RWPE2 (cell line): ENCODE results near the gene SET.
"Not testable (repeated sequence)": the region's sequence is repeated elsewhere in the genome, so short reads cannot be mapped to it uniquely, and the experiment has no call there.

Source experiments
- ATAC-seq: fragments of 200-7000 bp; cut with Tn5 transposase; 3 replicates; pipeline ENCODE4 v1.9.1; 2021; ENCODE audit warnings: low read depth
- DNase-seq: peaks from one replicate; pipeline ENCODE4 v3.0.0-alpha.2; 2020; ENCODE audit warnings: low spot score
- H3K27ac ChIP-seq: fragments of 450-650 bp; 2 replicates; pipeline ENCODE4 v1.5.1; 2017; ENCODE audit warnings: mild to moderate bottlenecking; ENCODE audit not compliant: poor library complexity, severe bottlenecking
- H3K27me3 ChIP-seq: fragments of 250-450 bp; sonication (Bioruptor Pico); 2 replicates; pipeline ENCODE4 v1.5.1; 2021; ENCODE audit warnings: mild to moderate bottlenecking, moderate library complexity; ENCODE audit not compliant: insufficient read depth, poor library complexity, severe bottlenecking
- H3K36me3 ChIP-seq: fragments of 250-450 bp; sonication (Bioruptor Pico); 2 replicates; pipeline ENCODE4 v1.5.1; 2020; ENCODE audit warnings: low read depth, mild to moderate bottlenecking, moderate library complexity
- H3K4me1 ChIP-seq: fragments of 250-450 bp; sonication (Bioruptor Pico); 2 replicates; pipeline ENCODE4 v1.5.1; 2021; ENCODE audit warnings: mild to moderate bottlenecking, moderate library complexity; ENCODE audit not compliant: insufficient read depth, poor library complexity, severe bottlenecking
- H3K4me3 ChIP-seq: fragments of 250-450 bp; sonication (Bioruptor Pico); 2 replicates; pipeline ENCODE4 v1.5.1; 2021; ENCODE audit warnings: mild to moderate bottlenecking, moderate library complexity; ENCODE audit not compliant: severe bottlenecking
- H3K9me3 ChIP-seq: fragments of 250-450 bp; sonication (Bioruptor Pico); 2 replicates; pipeline ENCODE4 v1.5.1; 2021; ENCODE audit warnings: mild to moderate bottlenecking, moderate library complexity; ENCODE audit not compliant: severe bottlenecking
- TF ChIP-seq, protein P1 (sequence below): fragments of 450-650 bp; IDR thresholded peaks from one replicate; pipeline ENCODE4 v1.5.1; 2017; ENCODE audit warnings: mild to moderate bottlenecking, moderate library complexity; ENCODE audit not compliant: poor library complexity, severe bottlenecking

Gene SET, protein sequence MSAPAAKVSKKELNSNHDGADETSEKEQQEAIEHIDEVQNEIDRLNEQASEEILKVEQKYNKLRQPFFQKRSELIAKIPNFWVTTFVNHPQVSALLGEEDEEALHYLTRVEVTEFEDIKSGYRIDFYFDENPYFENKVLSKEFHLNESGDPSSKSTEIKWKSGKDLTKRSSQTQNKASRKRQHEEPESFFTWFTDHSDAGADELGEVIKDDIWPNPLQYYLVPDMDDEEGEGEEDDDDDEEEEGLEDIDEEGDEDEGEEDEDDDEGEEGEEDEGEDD

DNA sequence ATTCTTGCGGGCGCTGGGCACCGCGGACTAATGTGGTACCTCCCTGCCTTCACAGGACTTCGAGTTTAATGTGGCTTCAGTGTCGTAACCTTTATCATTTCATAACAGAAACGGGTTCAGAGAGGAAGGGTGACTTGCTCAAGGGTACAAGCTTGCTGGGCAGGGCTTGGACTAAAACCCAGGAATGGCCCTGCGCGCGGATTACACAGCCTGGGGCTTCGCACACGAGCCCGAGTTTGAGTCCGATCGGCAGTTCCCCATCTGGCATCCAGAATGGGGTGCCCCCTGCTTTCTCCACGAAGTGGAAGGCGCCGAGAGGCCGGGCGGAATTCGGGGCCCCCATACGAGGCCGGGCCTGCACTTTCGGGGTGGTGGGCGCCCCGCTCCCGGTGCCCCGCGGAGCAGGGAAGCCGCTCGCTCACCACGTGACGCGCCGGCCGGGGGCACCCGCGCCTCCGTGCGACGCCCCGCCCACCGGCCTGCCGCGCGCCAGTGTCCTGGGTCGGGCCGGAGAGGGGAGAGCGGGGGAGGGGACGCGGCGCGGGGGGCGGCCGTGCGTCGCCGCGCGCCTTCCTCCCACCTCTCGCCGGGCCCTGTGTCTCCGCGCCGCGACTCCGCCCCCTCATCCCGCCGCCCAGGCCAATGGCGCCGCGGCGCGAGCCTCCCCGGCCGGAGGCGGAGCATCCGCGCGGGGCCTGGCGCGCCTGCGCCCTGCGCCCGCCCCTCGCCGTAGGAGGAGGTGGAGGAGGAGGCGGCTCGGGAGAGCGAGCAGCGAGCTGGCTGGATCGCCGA lies at the start of gene SET:
SET (plus strand) TSS at position 722 of the 792 bp plus-strand sequence. CDS start 361 bp downstream, outside the sequence.
- ATAC-seq, result peak; percentile 55
- no peaks in the 10 kb centered on the region for H3K27me3 ChIP-seq
- H3K4me3 ChIP-seq, result peak within 1 kb of the TSS; percentile 93
- H3K9me3 ChIP-seq, result no peaks in the 10 kb centered on the region
- TF ChIP-seq, protein P1, sequence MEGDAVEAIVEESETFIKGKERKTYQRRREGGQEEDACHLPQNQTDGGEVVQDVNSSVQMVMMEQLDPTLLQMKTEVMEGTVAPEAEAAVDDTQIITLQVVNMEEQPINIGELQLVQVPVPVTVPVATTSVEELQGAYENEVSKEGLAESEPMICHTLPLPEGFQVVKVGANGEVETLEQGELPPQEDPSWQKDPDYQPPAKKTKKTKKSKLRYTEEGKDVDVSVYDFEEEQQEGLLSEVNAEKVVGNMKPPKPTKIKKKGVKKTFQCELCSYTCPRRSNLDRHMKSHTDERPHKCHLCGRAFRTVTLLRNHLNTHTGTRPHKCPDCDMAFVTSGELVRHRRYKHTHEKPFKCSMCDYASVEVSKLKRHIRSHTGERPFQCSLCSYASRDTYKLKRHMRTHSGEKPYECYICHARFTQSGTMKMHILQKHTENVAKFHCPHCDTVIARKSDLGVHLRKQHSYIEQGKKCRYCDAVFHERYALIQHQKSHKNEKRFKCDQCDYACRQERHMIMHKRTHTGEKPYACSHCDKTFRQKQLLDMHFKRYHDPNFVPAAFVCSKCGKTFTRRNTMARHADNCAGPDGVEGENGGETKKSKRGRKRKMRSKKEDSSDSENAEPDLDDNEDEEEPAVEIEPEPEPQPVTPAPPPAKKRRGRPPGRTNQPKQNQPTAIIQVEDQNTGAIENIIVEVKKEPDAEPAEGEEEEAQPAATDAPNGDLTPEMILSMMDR, result no peak
- H3K36me3 ChIP-seq, result peaks cover 36% of the 10 kb centered on the region
- H3K27ac ChIP-seq, result peak within 1 kb of the TSS; percentile 92
- DNase-seq, result peak; percentile 91
- peaks cover 21% of the 10 kb centered on the region for H3K4me1 ChIP-seq

DNA sequence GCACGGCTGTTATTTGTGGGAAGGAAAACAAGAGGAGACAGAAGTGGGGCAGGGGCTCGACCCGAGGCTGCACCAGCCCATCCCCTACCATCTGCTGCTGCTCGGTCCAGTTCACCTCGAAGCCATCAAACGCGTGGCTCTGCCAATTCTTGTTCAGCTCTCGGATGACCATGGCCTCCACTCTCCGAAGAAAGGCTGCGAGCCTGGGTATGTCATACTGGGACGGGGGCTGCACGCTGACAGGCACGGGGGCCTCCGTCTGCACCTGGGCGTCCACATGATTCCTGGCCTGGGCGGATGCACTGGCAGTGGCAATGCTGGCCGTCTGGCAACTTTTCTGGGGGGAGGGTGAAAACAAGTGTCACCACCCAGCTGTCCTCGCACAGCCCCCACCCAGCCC lies 48.4 kb upstream of the SET start:
- no peaks in the 10 kb centered on the region for H3K27me3 ChIP-seq
- ATAC-seq (no peak), DNase-seq (no peak)
- no peaks in the 10 kb centered on the region for H3K9me3 ChIP-seq
- H3K4me1 ChIP-seq, result peaks cover 12% of the 10 kb centered on the region
- H3K4me3 ChIP-seq, result no peak overlapping the region
- peaks cover 15% of the 10 kb centered on the region for H3K36me3 ChIP-seq
- TF ChIP-seq, protein P1, result no peak
- H3K27ac ChIP-seq, result no peak overlapping the region

DNA sequence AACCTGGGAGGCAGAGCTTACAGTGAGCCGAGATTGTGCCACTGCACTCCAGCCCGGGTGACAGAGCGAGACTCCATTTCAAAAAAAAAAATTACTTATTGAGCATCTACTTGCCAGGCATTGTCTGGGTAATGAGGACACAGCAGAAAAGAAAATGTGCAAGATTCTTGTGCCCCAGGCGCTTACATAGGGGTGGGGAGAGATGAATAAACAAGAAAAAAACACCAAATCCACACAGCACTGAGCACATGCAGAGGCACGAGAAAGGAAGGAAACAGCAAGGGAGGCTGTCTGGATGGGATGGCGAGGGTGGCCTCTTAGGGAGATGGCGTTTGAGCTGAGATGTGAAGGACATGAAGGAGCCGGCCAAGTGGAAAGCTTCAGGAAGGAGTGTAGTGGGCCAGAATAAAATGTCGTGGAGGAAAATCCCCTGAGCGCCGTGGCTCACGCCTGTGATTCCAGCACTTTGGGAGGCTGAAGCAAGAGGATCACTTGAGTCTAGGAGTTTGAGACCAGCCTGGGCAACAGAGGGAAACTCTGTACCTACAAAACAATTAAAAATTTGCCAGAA lies 46.3 kb upstream of the SET start:
- DNase-seq, result no peak
- Histone ChIP-seq H3K9me3 (no peaks in the 10 kb centered on the region), H3K4me1 (no peaks in the 10 kb centered on the region), H3K36me3 (peaks cover 15% of the 10 kb centered on the region), H3K4me3 (no peak overlapping the region), H3K27ac (no peak overlapping the region), H3K27me3 (no peaks in the 10 kb centered on the region)
- TF ChIP-seq, protein P1, result no peak
- no peak for ATAC-seq

DNA sequence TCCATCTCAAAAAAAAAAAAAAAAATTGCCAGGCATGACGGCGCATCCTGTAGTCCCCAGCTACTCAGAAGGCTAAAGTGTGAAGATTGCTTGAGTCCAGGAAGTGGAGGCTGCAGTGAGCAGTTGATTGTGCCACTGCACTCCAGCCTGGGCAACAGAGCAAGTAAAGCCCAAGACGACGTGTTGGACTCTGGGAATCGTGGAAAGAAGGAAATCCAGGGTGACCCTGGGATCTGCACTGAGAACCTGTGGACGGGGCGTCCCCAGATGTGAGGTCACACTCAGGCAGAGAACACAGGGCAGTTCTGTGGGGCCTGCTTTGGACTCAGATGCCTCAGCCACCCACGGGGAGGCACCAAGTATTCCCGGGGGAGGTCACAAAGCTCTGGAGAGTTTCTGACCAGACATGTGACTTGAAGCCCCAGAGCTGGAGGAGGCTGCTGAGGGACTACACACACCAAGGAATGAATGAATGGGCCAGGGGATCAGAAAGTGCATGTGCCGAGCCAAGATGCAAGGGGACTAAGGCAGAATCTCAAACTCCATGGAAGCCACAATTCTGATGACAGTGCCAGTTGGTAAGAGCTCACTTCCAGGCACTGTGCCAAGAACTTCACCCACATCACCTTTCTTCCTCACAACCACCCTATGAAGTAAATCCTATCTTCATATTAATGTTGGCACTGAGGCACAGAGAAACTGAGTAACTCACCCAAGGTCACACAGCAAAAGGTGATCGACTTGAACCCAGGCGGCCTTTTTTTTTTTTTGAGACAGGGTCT lies 45.3 kb upstream of the SET start:
- H3K9me3 ChIP-seq, result no peaks in the 10 kb centered on the region
- ATAC-seq, result no peak
- no peaks in the 10 kb centered on the region for H3K27me3 ChIP-seq
- H3K27ac ChIP-seq, result no peak overlapping the region
- peaks cover 15% of the 10 kb centered on the region for H3K36me3 ChIP-seq
- no peak for DNase-seq
- no peaks in the 10 kb centered on the region for H3K4me1 ChIP-seq
- H3K4me3 ChIP-seq, result no peak overlapping the region
- TF ChIP-seq, protein P1, result no peak

GRCh38 chr9:128648206-128648605 lies 40.8 kb upstream of the SET start:
- not testable (repeated sequence) for H3K4me1 ChIP-seq, H3K27ac ChIP-seq, DNase-seq, H3K4me3 ChIP-seq, H3K36me3 ChIP-seq, H3K9me3 ChIP-seq, H3K27me3 ChIP-seq
- ATAC-seq, result peak; percentile 48; the same call in 2 of the 3 replicates
